CD4-positive, alpha-beta T cell treated with Interleukin-15 for 1 hour (primary cell): ENCODE data around the gene MCC.
"Not testable (repeated sequence)": the region's sequence is repeated elsewhere in the genome, so short reads cannot be mapped to it uniquely, and the experiment has no call there.

Experiments
- DNase-seq: peaks from one replicate; pipeline ENCODE4 v3.0.0-alpha.2; 2020

Gene MCC

DNA sequence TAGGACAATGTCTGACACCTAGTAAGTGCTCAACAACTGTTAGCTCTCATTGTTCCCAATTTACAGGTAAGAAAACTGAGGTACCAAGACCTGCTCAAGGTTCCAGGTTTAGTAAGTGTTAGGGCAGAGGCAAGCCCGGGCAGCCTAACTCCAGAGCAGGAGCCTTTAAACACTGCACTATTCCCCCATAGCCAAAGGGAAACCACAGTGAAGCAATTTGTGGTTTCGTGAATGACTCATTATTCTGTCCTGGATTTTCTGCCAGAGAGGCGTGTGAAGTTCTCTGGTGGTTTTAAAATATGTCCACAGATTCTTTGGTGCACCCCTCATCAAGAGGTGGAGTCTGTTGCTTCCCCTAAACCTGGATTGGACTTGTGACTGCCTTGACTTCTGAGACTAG lies 1.0 kb upstream of the MCC start:
- peak; percentile 22 for DNase-seq

DNA sequence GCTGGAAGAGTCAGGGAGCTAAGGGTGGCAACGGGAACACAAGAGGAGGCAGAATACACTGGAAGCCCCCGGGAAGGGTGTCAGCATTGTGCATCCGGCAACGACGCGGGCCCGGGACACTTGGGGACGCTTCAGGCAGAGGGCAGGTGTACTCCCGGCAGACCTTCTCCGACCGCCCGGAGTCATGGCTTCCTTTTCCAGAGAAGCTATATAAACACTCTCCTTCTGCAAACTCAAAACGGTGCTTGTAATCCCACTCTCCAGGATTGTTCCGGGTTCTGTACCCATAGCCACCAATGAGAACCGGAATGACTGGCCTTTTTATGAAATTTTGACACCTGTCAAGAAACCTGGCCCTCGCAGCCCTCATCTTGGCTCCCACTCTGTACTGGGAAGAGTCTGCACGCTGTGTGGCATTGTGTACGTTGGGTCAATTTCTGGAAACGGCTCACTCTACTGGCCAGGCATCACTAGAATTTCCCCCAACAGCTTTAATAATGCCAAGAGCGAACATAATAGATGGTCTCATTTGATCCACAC lies 462 bp upstream of the MCC start:
- DNase-seq: no peak

DNA sequence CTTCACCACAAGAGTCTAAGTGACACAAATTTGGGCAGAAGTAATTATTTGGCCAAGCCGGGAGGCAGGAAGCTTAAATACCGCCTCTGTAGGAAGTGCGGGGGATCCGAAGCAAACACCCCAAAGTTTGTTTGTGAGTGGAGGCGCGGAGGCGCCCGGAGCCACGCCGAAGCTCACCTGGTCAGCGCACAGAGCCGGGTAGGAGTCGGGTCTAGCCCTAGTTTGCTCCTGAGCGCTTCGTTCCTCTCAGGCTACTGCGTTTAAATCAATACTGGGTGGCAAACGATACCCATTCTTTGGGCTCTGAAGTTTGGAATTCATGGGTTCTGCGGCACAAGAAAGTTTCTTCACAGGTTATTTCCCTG lies 855 bp downstream of the MCC start:
- no peak for DNase-seq

DNA sequence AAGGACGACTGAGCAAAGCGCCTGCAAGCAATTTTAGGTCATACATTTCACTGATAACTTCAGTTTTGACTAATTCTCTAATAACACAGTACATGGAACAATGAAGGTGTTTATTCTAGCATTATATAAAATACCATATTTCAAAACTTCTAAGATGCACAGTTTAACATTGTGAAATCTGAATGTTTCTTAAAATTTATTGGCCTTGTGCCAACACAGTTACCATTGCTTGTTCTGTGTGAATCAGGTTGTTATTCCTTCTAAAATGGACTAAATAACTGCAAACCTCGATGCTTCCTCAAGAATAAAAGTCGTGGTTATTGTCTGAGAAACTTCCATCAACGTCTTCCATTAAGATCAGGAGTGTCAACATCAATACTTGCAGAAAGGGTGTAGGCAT lies 8.0 kb downstream of the MCC start:
- no peak for DNase-seq

DNA sequence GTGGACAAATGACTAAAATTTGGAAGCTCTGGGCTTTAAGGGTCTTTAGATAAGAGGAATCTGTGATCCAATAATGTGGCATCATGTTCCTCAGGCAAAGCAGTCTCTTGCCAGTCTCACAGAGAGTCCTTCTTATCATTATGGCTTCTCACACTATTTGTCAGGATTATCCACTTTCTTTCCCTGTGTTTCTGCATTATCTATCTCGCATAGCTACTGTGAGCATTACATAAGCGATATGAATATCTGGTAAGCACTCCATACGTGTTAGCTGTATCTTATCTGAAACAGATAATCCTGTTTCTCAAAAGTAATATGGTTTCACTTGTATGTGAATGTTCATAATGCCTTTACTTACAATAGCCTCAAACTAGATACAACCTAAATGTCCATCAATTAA lies 9.6 kb downstream of the MCC start:
- no peak for DNase-seq

DNA sequence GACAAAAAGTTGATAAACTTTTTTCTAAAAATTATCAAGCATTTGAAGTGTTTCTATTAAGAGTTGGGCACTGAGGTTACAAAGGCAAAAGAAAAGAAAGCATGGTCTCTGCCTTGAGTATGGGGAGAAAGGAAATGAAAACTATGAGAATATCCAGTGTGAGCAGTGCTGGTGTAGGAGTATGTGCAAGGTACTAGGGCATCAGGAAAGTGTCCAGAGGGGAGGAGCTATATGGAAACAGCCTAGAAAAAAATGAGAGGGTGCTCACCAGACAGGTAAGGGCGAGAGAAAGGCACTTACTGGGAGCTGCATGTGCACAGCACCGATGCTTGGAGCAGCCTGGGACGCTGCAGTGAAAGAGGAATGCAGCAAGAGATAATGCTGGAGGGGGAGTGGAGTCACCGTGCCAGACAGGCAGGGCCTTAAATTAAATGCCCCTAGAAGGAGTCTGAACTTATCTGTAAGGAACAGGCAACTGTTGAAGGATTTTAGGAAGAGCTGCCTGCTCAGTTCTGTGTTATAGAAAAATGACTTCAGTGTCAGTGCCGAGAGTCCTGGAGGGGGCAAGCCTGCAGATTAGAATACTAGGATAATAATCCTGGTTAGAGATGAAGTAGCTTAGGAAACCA lies 14.0 kb downstream of the MCC start:
- no peak for DNase-seq

DNA sequence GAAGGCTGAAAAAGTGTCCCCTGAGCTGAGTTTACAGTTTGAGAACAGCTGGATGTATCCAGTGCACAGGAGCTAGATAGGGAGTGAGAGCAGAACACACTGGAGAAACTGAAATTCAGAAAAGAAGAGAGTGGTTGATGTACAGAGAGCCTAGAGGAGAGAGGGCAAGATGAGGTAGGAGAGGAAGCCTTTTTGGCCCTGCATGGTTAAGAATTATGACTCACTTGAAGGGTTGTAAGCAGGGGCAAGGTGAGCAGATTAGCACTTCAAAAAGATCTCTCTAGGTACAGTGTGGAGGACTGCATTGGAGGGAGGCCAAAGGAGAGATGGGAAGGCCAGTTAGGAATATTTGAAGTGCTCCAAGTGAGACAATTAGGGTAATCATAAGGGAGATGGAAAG lies 25.2 kb downstream of the MCC start:
- no peak for DNase-seq

DNA sequence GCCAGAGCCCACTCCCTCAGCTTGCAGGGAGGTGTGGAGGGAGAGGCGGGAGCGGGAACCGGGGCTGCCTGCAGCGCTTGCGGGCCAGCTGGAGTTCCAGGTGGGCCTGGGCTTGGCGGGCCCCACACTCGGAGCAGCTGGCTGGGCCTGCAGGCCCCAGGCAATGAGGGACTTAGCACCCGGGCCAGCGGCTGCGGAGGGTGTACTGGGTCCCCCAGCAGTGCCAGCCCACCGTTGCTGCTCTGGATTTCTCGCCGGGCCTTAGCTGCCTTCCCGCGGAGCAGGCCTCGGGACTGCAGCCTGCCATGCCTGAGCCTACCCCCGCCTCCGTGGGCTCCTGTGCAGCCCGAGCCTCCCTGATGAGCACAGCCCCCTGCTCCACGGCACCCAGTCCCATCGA lies 31.1 kb downstream of the MCC start:
- not testable (repeated sequence) for DNase-seq

DNA sequence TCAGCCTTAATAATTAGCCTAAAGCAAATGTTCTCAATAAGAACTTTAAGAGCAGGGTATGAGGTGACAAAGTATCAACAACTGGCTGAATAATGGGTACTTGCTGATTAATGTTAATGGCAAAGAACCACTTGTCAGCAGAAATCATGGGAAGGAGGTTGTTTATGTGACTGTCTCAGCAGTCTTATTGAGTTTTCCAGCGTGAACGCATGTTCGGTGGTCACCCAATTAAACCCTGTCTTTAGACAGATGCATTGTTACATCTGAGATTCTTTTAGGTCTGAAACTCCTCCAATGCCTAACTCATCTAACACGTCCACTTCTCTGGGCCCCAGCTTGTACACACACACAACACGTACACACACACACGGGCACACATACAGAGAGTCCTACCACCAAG lies 35.3 kb downstream of the MCC start:
- DNase-seq: no peak

DNA sequence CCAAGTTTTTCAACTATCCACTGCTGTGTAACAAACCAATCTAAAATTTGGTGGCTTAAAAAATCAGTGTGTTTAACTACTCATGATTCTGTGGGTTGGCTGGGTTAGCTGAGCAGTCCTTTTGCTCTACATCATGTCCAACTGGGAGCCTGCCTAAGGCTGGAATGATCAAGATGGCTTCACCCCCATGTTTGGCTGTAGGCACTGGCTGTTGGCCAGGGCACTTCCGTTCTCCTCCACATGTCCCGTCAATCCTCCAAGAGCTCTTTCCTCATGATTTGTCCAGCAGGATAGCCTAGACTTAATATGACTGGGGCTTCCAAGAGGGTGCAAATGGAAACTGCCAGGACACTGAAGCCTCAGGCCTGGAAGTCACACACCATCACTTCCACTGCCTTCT lies 36.5 kb downstream of the MCC start:
- no peak for DNase-seq

DNA sequence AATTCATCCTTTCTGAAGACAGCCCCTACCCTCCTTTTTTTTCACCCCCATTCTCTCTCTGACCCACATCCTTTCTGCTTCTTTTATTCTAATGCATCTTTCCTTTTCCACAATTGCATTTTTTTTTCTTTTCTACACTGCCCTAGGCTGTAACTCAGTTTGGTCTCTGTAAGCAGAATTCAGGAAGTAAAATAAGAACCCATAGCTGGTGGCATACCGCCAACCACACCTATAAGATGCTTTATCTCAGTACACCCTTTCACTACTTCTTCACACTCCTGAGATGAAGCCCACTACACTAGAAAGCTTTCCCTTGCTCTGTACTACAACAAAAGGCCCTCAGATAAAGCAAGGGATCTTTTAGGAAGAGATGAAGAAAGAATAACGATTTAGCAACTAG lies 37.3 kb downstream of the MCC start:
- no peak for DNase-seq

DNA sequence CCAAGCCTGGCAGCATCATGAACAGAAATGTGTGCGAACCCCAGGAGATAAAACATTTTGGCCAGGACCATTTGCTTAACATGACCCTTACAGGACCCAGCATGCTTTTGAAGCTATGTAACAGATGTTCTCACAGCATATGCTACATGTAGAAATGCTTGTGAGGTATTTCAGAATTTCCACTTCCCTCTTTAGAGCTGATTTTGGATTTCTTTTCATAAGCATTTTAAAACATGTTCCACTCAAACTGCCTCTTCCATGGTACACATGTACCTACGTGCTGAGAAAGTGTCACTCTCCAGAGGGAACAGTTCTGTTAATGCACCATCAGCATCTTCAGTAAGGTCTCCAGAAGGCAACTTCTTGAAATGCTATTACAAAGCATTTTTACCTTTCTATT lies 37.8 kb downstream of the MCC start:
- DNase-seq: no peak

DNA sequence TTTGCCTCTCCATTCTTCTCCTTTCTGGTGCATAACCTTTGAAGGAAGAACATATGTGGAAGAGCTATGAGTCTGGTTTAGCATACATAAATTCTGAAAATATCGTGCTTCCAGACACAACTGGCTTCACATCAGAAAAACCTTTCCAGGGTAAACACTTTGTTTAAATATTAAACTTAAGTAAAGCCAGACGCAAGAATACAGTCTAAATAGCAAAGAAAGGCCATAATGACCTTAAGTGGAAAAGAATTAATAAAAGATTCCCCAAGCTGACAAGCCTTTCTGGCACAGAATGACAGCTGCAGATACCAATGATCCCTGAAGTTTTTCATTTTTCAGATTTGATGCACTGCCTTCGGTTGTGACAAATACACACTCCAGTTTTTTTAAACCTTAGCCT lies 40.0 kb downstream of the MCC start:
- DNase-seq: no peak

DNA sequence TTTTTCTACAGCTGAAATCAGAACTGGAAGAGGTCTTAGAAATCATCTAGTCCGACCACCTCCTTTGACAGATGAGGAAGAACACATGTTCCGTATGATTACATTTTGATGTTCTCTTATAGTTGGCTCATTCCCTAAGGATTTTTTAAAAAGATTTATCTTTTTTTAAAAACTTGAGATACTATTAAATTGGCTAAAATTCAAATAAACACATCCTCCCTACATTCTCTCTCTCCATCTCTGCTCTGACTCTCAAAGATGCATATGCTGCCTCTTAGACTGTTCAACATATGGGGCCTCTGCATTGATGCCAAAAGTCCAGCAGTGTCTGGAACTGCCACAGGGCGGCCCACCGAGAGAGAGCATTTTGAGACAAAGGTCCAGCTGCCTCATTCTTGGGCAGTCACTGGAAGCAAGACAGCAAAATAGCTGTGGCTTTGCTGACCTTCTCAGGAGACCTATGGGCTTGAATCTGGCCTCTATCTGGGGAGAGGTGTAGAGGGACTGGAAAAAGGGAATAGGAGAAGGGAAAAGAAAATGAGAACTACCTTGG lies 40.7 kb downstream of the MCC start:
- no peak for DNase-seq

DNA sequence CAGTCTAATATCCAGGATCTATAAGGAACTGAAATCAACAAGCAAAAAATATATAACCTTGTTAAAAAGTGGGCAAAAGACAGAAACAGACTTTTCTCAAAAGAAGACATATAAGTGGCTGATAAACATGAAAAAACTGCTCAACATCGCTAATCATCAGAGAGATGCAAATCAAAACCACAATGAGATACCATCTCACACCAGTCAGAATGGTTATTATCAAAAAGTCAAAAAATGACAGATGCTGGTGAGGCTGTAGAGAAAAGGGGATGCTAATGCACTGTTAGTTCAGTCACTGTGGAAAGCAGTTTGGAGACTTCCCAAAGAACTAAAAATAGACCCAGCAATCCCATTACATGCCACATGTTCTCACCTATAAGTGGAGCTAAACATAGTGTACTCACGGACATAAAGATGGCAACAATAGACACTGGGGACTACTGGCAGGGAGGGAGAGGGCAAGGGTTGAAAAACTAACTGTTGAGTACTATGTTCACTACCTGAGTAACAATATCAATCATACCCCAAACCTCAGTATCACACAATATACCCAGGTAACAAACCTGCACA lies 41.8 kb downstream of the MCC start:
- DNase-seq: no peak

DNA sequence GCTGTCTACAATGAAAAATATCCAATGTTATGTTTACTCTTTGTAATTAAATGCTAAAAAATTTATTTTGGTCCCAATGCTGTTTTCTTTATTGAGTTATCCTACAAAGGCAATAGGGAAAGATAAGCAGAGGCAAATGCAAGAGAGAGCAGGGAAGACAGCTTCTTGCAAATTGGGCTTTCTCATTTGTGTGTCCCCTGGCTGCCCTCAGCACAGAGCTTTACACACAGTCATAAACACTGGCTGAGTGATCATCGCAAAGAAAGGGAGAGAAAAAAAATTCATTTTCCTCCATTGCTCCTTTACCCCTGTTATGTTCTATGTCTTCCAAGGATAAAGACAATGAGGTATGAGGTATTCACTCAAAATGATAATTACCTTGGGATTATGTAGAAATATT lies 51.1 kb downstream of the MCC start:
- DNase-seq: no peak

DNA sequence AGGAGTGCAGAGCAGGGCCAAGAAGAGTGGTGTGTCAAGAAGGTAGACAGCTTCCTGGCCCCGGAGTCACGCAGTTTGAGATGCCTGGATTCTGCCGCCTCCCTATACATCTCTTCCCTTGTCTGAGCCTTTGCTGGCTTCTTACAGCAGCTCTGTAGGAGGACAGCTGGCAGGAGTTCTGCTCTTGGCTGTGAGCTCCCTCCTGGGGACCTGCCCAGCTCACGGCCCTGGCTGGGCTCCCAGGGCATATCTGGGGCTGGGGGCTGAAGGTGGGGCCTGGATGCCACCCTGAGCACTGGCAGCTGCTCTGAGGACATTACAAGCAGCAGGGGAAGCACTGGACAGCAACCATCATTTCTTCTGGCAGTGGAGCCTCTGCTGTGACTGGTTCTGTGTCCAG lies 52.7 kb downstream of the MCC start:
- DNase-seq: no peak

DNA sequence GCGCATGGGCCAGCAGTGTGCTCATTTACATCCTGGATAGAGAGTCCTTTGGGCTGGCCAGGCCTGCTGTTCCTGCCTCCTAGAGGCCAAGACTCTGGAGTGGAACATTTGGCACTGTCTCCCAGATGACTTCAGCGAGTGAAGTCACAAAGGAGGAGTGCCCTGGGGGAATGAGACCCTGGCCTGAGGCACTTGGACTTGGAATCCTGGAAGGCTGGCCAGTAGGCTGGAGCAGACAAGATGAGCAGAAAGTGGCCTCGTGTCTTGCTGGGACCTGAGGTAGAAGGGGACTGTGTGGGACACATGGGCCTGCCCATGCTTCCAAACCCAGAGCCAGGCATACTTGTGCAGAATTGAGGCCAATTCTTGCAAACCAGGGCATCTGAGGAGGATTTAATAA lies 53.4 kb downstream of the MCC start, which contains the start of gene TSSK1B:
Gene TSSK1B, minus strand, starts transcription at position 101 of the 400 bp plus-strand sequence. CDS start 150 bp downstream, outside the sequence.
- DNase-seq: no peak

DNA sequence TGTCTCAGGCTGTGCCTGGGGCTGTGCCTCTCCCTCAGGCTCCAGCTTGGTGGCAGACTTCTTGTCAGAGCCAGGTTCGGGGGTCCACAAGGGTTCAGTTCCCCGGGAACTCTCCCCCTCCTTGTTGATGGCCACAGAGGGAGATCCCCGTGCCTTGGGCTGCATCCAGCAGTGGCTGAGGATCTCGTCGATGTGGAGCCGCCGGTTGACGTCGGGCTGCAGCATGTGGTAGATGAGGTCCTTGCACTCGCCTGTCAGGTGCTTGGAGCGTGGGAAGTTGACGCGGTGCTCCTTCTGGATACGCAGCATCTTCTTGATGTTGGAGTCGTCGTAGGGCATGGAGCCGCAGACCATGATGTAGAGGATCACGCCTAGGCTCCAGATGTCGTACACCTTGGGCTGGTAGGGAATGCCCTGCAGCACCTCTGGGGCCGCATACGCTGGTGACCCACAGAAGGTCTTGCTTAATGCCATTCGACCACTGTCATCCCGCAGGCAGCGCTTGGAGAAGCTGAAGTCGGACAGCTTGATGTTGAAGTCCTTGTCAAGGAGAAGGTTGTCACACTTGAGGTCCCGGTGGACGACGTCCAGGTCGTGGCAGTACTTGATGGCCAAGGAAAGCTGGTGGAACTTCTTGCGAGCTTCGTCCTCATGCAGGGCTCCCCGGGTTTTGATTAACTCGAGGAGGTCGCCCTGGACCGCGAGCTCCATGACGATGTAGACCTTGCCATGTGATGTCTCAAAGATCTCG lies 54.2 kb downstream of the MCC start:
- no peak for DNase-seq

DNA sequence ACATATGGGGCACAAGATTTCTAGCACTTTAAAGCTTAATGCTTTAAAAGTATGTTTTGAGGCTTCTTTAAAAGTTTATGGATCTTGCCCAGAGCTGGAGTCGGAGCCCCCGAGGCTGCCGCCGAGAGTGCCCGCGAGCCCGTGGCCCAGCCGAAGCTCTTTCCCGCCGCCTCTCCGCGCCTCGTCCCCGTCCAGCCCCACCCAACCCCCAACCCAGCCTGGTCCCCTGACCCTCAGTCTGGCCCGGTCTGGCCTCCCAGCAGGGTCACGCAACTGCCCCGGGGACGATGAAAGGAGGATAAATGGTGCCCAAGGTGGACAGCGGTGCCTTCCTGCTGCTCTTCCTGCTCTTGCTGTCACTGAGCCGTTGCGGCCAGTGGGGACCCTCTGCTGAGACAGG lies 55.2 kb downstream of the MCC start:
- no peak for DNase-seq

DNA sequence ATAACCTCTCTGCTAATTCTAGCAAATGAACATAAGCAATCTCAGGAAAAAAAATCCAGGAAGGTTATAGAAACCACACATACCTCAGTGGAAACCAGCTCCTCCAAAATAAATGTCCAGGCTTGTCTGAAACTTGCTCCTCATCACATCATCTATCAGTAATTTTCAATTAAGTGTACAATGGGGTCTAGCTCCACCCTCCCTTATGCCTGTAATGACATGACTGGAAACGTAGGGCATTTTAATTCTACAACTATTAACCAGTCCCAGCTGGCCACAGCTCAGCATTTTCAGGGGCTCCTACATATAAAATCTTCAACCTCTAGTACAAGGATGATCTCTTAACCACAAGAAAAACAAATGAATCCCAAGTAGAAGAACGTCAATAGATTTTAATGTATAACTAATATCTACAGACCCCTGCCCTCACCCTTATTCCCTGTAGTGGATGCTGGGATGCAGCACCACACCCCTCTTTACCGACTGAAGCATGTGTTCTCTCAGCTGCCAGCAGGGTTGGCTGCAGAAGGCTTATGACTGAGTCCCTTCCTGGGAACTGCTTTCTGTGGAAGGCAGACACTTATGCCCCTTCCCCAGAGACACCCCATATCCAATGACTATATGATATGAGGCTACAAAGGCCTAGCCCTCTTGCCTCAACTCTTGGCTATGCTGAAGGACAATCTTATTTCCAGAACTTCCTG lies 60.2 kb downstream of the MCC start:
- no peak for DNase-seq

DNA sequence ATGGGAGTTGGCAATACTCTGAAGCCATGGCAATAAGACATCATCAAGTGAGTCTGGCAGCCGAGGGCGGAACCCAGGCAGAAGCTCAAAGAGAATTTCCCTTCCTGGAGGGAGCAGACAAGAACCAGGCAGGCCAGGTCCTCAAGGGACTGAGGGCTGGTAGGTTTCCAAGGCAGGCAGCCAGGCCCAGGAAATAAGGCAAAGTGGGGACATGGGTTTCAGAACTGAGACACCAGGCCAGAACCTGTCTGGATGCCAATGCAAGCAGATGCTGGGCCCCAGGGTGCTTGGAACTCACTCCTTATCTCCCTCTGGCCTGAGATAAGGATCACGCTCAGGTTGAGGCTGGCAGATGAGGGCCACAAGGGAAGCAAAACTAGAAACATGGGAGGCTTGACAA lies 62.3 kb downstream of the MCC start:
- no peak for DNase-seq

DNA sequence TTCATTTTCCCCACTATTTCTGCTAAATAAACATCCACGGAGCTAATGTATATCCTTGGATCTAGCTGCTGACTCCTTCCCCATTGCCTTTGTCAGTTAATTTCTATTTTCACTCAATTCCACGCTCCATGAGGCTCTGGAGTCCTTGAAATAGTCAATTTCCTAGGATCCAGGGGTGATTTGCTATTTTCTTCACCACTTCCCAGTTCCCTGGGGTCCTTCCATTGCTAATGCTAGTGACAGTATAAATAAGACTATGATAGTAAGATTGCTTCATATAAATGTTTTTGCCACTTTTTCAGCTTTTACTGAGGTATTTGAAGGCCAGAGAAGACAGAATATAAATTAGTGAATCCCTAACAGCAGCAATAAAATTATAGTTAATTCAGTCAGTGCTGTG lies 66.6 kb downstream of the MCC start:
- DNase-seq: no peak
